ENCODE data around the gene ANKMY2. TPM values are rescaled to one million over a fixed set of nuclear protein-coding genes. Genes with fewer than 3 reads are reported as not detected.

The ANKMY2 gene
- total and polyA plus RNA-seq, 12 donors: 5.4 to 45.3 (median 15.8) TPM

- Histone ChIP-seq H3K4me1 (replicated peaks in 1 of 2) (no peaks in the 10 kb centered on the region), H3K27me3 (no peaks in the 10 kb centered on the region), H3K4me3 (no peak overlapping the region), H3K27ac (no peak overlapping the region), H3K9me3 (replicated peaks in 1 of 3) (no peaks in the 10 kb centered on the region), H3K36me3 (replicated peaks in 1 of 2) (no peaks in the 10 kb centered on the region)
- no peak for TF ChIP-seq POLR2A (IDR thresholded peaks at IDR 0.05)
- TF ChIP-seq, protein P1, sequence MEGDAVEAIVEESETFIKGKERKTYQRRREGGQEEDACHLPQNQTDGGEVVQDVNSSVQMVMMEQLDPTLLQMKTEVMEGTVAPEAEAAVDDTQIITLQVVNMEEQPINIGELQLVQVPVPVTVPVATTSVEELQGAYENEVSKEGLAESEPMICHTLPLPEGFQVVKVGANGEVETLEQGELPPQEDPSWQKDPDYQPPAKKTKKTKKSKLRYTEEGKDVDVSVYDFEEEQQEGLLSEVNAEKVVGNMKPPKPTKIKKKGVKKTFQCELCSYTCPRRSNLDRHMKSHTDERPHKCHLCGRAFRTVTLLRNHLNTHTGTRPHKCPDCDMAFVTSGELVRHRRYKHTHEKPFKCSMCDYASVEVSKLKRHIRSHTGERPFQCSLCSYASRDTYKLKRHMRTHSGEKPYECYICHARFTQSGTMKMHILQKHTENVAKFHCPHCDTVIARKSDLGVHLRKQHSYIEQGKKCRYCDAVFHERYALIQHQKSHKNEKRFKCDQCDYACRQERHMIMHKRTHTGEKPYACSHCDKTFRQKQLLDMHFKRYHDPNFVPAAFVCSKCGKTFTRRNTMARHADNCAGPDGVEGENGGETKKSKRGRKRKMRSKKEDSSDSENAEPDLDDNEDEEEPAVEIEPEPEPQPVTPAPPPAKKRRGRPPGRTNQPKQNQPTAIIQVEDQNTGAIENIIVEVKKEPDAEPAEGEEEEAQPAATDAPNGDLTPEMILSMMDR (IDR thresholded peaks at IDR 0.05): no peak
- intact Hi-C loops (cut with DNase I): no loop called here
- no peak for DNase-seq
- 72 to 86% (median 85%) methylated on average over 3 of the region's 3 CpGs for WGBS, 4 donors
Observed at GRCh38 chr7:16587129-16587528, 58.4 kb downstream of the ANKMY2 start.

GRCh38 chr7:16586081-16586874 is 59.3 kb downstream of the ANKMY2 start:
- no peak overlapping the region for H3K4me3 ChIP-seq
- intact Hi-C loops (cut with DNase I): no loop called here
- no peak overlapping the region for H3K27ac ChIP-seq
- H3K4me1 ChIP-seq (replicated peaks in 1 of 2): no peaks in the 10 kb centered on the region
- H3K9me3 ChIP-seq (replicated peaks in 1 of 3): no peaks in the 10 kb centered on the region
- 66 to 80% (median 73%) methylated on average over 19 to 42 of the region's 42 CpGs for WGBS, 4 donors
- no peaks in the 10 kb centered on the region for H3K36me3 ChIP-seq (replicated peaks in 1 of 2)
- no peak for TF ChIP-seq POLR2A (IDR thresholded peaks at IDR 0.05)
- TF ChIP-seq, protein P1 (IDR thresholded peaks at IDR 0.05): no peak
- no peak for DNase-seq
- H3K27me3 ChIP-seq: no peaks in the 10 kb centered on the region

DNA sequence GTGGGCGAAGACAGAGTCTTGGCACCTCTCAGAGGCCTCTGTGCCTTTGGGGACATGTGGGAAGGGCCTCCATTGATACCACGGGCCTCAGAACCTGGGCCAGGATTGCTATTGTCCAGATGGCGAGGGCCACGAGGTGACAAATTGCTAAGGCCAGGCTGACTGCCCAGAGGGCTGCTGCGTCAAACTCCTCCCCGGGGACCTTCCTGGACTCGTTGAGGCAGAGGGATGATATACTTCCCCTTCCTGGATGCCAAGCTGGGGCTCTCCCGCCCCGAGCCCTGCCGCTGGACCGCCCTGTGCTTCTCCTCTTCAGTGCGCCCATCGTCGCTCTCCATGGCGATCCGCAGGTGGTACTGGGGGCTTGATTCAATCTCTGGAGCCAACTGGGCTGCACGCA is 60.0 kb downstream of the ANKMY2 start:
- WGBS, 4 donors: 92 to 100% (median 95%) methylated on average over 4 to 17 of the region's 17 CpGs
- no peak for DNase-seq
- H3K27ac ChIP-seq: no peak overlapping the region
- H3K27me3 ChIP-seq: no peaks in the 10 kb centered on the region
- intact Hi-C loops (cut with DNase I): no loop called here
- H3K4me3 ChIP-seq: no peak overlapping the region
- H3K36me3 ChIP-seq (replicated peaks in 1 of 2): no peaks in the 10 kb centered on the region
- no peaks in the 10 kb centered on the region for H3K4me1 ChIP-seq (replicated peaks in 1 of 2)
- H3K9me3 ChIP-seq (replicated peaks in 1 of 3): no peaks in the 10 kb centered on the region
- no peak for TF ChIP-seq POLR2A (IDR thresholded peaks at IDR 0.05)
- TF ChIP-seq, protein P1 (IDR thresholded peaks at IDR 0.05): no peak

- no peaks in the 10 kb centered on the region for H3K9me3 ChIP-seq (replicated peaks in 1 of 3)
- TF ChIP-seq POLR2A (IDR thresholded peaks at IDR 0.05): no peak
- TF ChIP-seq, protein P1 (IDR thresholded peaks at IDR 0.05): no peak
- no peak overlapping the region for H3K27ac ChIP-seq
- H3K27me3 ChIP-seq: no peaks in the 10 kb centered on the region
- H3K36me3 ChIP-seq (replicated peaks in 1 of 2): no peaks in the 10 kb centered on the region
- 88 to 95% (median 91%) methylated on average over 1 to 7 of the region's 7 CpGs for WGBS, 4 donors
- no peaks in the 10 kb centered on the region for H3K4me1 ChIP-seq (replicated peaks in 1 of 2)
- intact Hi-C loops (cut with DNase I): no loop called here
- no peak for DNase-seq
- no peak overlapping the region for H3K4me3 ChIP-seq
Observed at GRCh38 chr7:16583834-16584233, 61.7 kb downstream of the ANKMY2 start.
